Upper lobe of left lung (tissue), 6 donors: ENCODE measurements around the gene SORBS1. TPM values are rescaled to one million over a fixed set of nuclear protein-coding genes. Genes with fewer than 3 reads are reported as not detected.

Source experiments
- ATAC-seq, 2 donors: fragments of 200-7000 bp; cut with Tn5 transposase; one replicate each; pipeline ENCODE4 v1.9.1; 2022; ENCODE audit warnings: mild to moderate bottlenecking in 2 of 2, moderate library complexity in 2 of 2; ENCODE audit not compliant: low FRiP score in 2 of 2
- DNase-seq, 2 donors: peaks; one replicate each; pipeline ENCODE4 v3.0.0-alpha.2; 2019 to 2020
- H3K27ac ChIP-seq, 4 donors: fragments of 200-600 bp; sonication (generic); one replicate each; pipeline ENCODE4 v1.5.1; 2016 to 2019
- H3K27me3 ChIP-seq, 4 donors: fragments of 200-600 bp; sonication (generic); one replicate each; pipeline ENCODE4 v1.5.1; 2017 to 2019
- H3K36me3 ChIP-seq, 4 donors: fragments of 200-600 bp; sonication (generic); one replicate each; pipeline ENCODE4 v1.5.1; 2016 to 2019
- H3K4me1 ChIP-seq, 4 donors: fragments of 200-600 bp; sonication (generic); one replicate each; pipeline ENCODE4 v1.5.1; 2018 to 2019
- H3K4me3 ChIP-seq, 4 donors: fragments of 200-600 bp; sonication (generic); one replicate each; pipeline ENCODE4 v1.5.1; 2017 to 2019; ENCODE audit warnings: mild to moderate bottlenecking in 2 of 4, moderate library complexity in 1 of 4
- H3K9me3 ChIP-seq, 4 donors: fragments of 200-600 bp; sonication (generic); one replicate each; pipeline ENCODE4 v1.5.1; 2018 to 2019
- CTCF ChIP-seq, 6 experiments: fragments of 450-650 bp in 4 of 6; fragments of 200-600 bp in 2 of 6; sonication (generic) in 2 of 6; IDR thresholded peaks; one replicate each; pipeline ENCODE4 v1.5.1; 2016 to 2019; ENCODE audit warnings: antibody characterized with exemption in 6 of 6
- EP300 ChIP-seq, 4 donors: sonication (generic); formaldehyde crosslinking; IDR thresholded peaks; one replicate each; pipeline ENCODE4 v1.5.1; 2017; ENCODE audit warnings: antibody characterized with exemption in 4 of 4, control low read depth in 2 of 4
- POLR2A ChIP-seq, 4 donors: fragments of 450-650 bp; IDR thresholded peaks; one replicate each; pipeline ENCODE4 v1.5.1; 2016 to 2017; ENCODE audit warnings: antibody characterized with exemption in 4 of 4, mild to moderate bottlenecking in 2 of 4
- POLR2AphosphoS5 ChIP-seq, 2 donors: sonication (generic); formaldehyde crosslinking; IDR thresholded peaks; one replicate each; pipeline ENCODE4 v1.5.1; 2017; ENCODE audit warnings: antibody characterized with exemption in 2 of 2
- WGBS, 2 donors: methylation state at CpG; one replicate each; pipeline ENCODE4 v1.1.5; 2017 to 2018; 5-methylcytosine and 5-hydroxymethylcytosine counted together
- total RNA-seq, 6 donors: library from RNA; depleted of rRNA in 4 of 6; stranded (reverse); fragments of >200 nt in 4 of 6; gene quantifications; one replicate each; pipeline versions ENCODE4 v1.1.0 to v1.2.1, GENCODE V29; 2016 to 2021
- donor health status: DM: no; HTN: no; CAD: no; lungs with moderate emphysema.
- donor health status: DM: no; HTN: yes; CAD: no; lungs with severe emphysema.

SORBS1 gene
- total RNA-seq, 6 donors from 2014 or later: 45.8 to 116 (median 71.7) TPM

GRCh38 chr10:95447685-95448084 is 113.5 kb downstream of the SORBS1 start:
- H3K27ac ChIP-seq: peak overlapping the region; percentile 15 to 80 (median 55)
- WGBS, 2 donors: 36 to 37% methylated on average over 6 of the region's 6 CpGs
- DNase-seq (no peak), ATAC-seq (no peak)
- H3K4me3 ChIP-seq: no peak overlapping the region
- no peak for TF ChIP-seq CTCF (IDR thresholded peaks at IDR 0.05)
- TF ChIP-seq EP300 (IDR thresholded peaks at IDR 0.05): peak in 1 of 4 donors; percentile 43
- peak; percentile 18 to 27 for TF ChIP-seq POLR2AphosphoS5 (IDR thresholded peaks at IDR 0.05)
- peaks cover 30 to 39% (median 35%) of the 10 kb centered on the region in 4 donors for H3K4me1 ChIP-seq
- no peaks in the 10 kb centered on the region for H3K9me3 ChIP-seq
- no peaks in the 10 kb centered on the region for H3K36me3 ChIP-seq
- H3K27me3 ChIP-seq: no peaks in the 10 kb centered on the region

- Histone ChIP-seq H3K36me3 (no peaks in the 10 kb centered on the region), H3K27ac (peak overlapping the region; percentile 63 to 80 (median 77)), H3K27me3 (no peaks in the 10 kb centered on the region), H3K4me1 (peaks cover 31 to 39% (median 35%) of the 10 kb centered on the region in 4 donors), H3K9me3 (no peaks in the 10 kb centered on the region), H3K4me3 (no peak overlapping the region)
- peak; percentile 77 to 92 (median 78) for TF ChIP-seq CTCF (IDR thresholded peaks at IDR 0.05)
- TF ChIP-seq POLR2AphosphoS5 (IDR thresholded peaks at IDR 0.05): peak; percentile 44 to 48
- peak in 2 of 4 donors; percentile 9 to 18 for TF ChIP-seq EP300 (IDR thresholded peaks at IDR 0.05)
- no peak for TF ChIP-seq POLR2A (IDR thresholded peaks at IDR 0.05)
- DNase-seq: peak in 1 of 2 donors; percentile 80
- WGBS, 2 donors: 21 to 58% methylated on average over 7 of the region's 7 CpGs
- ATAC-seq: peak; percentile 83 to 87
These were observed 115.2 kb downstream of the SORBS1 start for GRCh38 chr10:95445837-95446486.

- H3K36me3 ChIP-seq: no peaks in the 10 kb centered on the region
- H3K27me3 ChIP-seq: no peaks in the 10 kb centered on the region
- peak in 1 of 2 donors; percentile 83 for DNase-seq
- TF ChIP-seq POLR2AphosphoS5 (IDR thresholded peaks at IDR 0.05) (peak in 1 of 2 donors; percentile 38), CTCF (IDR thresholded peaks at IDR 0.05) (no peak), EP300 (IDR thresholded peaks at IDR 0.05) (peak in 2 of 4 donors; percentile 44 to 67), POLR2A (IDR thresholded peaks at IDR 0.05) (no peak)
- H3K4me1 ChIP-seq: peaks cover 31 to 39% (median 37%) of the 10 kb centered on the region in 4 donors
- H3K27ac ChIP-seq: peak overlapping the region; percentile 63 to 80 (median 76)
- H3K9me3 ChIP-seq: no peaks in the 10 kb centered on the region
- no peak overlapping the region for H3K4me3 ChIP-seq
- peak; percentile 85 to 89 for ATAC-seq
- 42 to 43% methylated on average over 5 to 6 of the region's 6 CpGs for WGBS, 2 donors
These were observed 115.8 kb downstream of the SORBS1 start for GRCh38 chr10:95445223-95445836.

GRCh38 chr10:95444792-95445191 is 116.4 kb downstream of the SORBS1 start:
- no peak overlapping the region for H3K4me3 ChIP-seq

More at GRCh38 chr10:95444792-95445191, 116.4 kb downstream of the SORBS1 start:
- Histone ChIP-seq H3K9me3 (no peaks in the 10 kb centered on the region), H3K4me1 (peaks cover 31 to 40% (median 37%) of the 10 kb centered on the region in 4 donors), H3K27ac (peak overlapping the region; percentile 63 to 80 (median 76)), H3K36me3 (no peaks in the 10 kb centered on the region), H3K27me3 (no peaks in the 10 kb centered on the region)
- 70 to 75% methylated on average over 5 of the region's 5 CpGs for WGBS, 2 donors
- no peak for ATAC-seq
- TF ChIP-seq CTCF (IDR thresholded peaks at IDR 0.05) (no peak), POLR2A (IDR thresholded peaks at IDR 0.05) (no peak), POLR2AphosphoS5 (IDR thresholded peaks at IDR 0.05) (no peak), EP300 (IDR thresholded peaks at IDR 0.05) (no peak)
- DNase-seq: no peak
